WERI-Rb-1 (cell line): Measurements from ENCODE around the gene ASCC1.

Experiments used
- DNase-seq: peaks from one replicate; pipeline ENCODE4 v3.0.0-alpha.2; 2020
- H3K27ac ChIP-seq: fragments of 250-450 bp; sonication (Bioruptor Pico); 2 replicates; pipeline ENCODE4 v1.5.1; 2020; ENCODE audit warnings: mild to moderate bottlenecking, moderate library complexity
- H3K27me3 ChIP-seq: fragments of 250-450 bp; sonication (Bioruptor Pico); 2 replicates; pipeline ENCODE4 v1.5.1; 2021; ENCODE audit warnings: mild to moderate bottlenecking, low read depth, moderate library complexity; ENCODE audit not compliant: insufficient read depth, severe bottlenecking
- H3K36me3 ChIP-seq: fragments of 250-450 bp; sonication (Bioruptor Pico); 2 replicates; pipeline ENCODE4 v1.5.1; 2020; ENCODE audit warnings: mild to moderate bottlenecking, moderate library complexity
- H3K4me3 ChIP-seq: 2 replicates; pipeline ENCODE4 v1.5.1; 2011; ENCODE audit warnings: low read depth, mild to moderate bottlenecking, control low read depth, low read length
- H3K9me3 ChIP-seq: fragments of 250-450 bp; sonication (Bioruptor Pico); 2 replicates; pipeline ENCODE4 v1.5.1; 2021; ENCODE audit warnings: mild to moderate bottlenecking, moderate library complexity; ENCODE audit not compliant: severe bottlenecking
- CTCF ChIP-seq: IDR thresholded peaks from 2 replicates; pipeline ENCODE4 v1.5.1; 2011; ENCODE audit warnings: low read depth, mild to moderate bottlenecking, control low read depth, inconsistent platforms, low read length

Gene ASCC1

GRCh38 chr10:72235544-72236279 lies 19.6 kb upstream of the ASCC1 start:
- Histone ChIP-seq H3K27ac (no peak overlapping the region), H3K27me3 (no peaks in the 10 kb centered on the region), H3K9me3 (no peaks in the 10 kb centered on the region), H3K36me3 (peaks cover 38% of the 10 kb centered on the region), H3K4me3 (no peak overlapping the region)
- no peak for TF ChIP-seq CTCF
- DNase-seq = no peak

GRCh38 chr10:72234560-72235095 lies 18.6 kb upstream of the ASCC1 start:
- peak; percentile 38 for DNase-seq
- H3K9me3 ChIP-seq = no peaks in the 10 kb centered on the region
- H3K27ac ChIP-seq = no peak overlapping the region
- H3K4me3 ChIP-seq = no peak overlapping the region
- no peak for TF ChIP-seq CTCF
- peaks cover 42% of the 10 kb centered on the region for H3K36me3 ChIP-seq
- H3K27me3 ChIP-seq = no peaks in the 10 kb centered on the region

GRCh38 chr10:72233621-72234020 lies 17.5 kb upstream of the ASCC1 start:
- H3K27me3 ChIP-seq = no peaks in the 10 kb centered on the region
- no peaks in the 10 kb centered on the region for H3K9me3 ChIP-seq
- no peak overlapping the region for H3K27ac ChIP-seq
- DNase-seq = no peak
- no peak overlapping the region for H3K4me3 ChIP-seq
- TF ChIP-seq CTCF = no peak
- peaks cover 42% of the 10 kb centered on the region for H3K36me3 ChIP-seq

GRCh38 chr10:72229261-72230251 lies 13.5 kb upstream of the ASCC1 start:
- no peak for DNase-seq
- Histone ChIP-seq H3K9me3 (no peaks in the 10 kb centered on the region), H3K36me3 (peaks cover 29% of the 10 kb centered on the region), H3K4me3 (no peak overlapping the region), H3K27me3 (no peaks in the 10 kb centered on the region), H3K27ac (no peak overlapping the region)
- no peak for TF ChIP-seq CTCF

- Histone ChIP-seq H3K9me3 (no peaks in the 10 kb centered on the region), H3K36me3 (peaks cover 26% of the 10 kb centered on the region), H3K27me3 (no peaks in the 10 kb centered on the region), H3K27ac (no peak overlapping the region), H3K4me3 (no peak overlapping the region)
- no peak for DNase-seq
- no peak for TF ChIP-seq CTCF
Observed at GRCh38 chr10:72228318-72228751, 12.3 kb upstream of the ASCC1 start.
